ENCODE measurements around the gene MYZAP.

DNA sequence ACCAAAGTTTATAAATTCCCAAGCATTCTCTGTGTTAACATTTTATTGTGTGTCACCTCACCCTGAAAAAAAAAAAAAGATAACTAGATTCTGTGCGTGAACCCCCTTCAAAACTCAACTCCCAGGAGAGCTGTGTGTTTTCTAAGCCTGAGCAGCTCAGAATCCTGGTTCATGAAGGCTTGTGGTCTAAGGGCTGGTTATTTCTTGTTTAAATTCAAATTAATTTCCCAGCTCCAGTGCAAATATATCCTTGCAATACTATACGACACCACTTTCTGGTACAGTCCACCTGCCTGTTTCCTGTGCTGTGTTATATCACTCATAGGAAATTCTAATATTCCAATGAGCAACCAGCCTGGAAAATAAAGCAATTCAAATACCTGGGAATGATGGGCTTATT, 23.4 kb upstream of the MYZAP start:
- TF ChIP-seq ZFP30 (CRISPR knock-in tag; IDR thresholded peaks at IDR 0.05) (no peak), CSDC2 (CRISPR knock-in tag; IDR thresholded peaks at IDR 0.05) (no peak), ARNTL (CRISPR knock-in tag; IDR thresholded peaks at IDR 0.05; ENCODE audit: borderline replicate concordance, low read depth) (no peak), RARB (CRISPR knock-in tag; IDR thresholded peaks at IDR 0.05) (no peak), ESRRG (CRISPR knock-in tag; IDR thresholded peaks at IDR 0.05) (no peak), CSRNP3 (CRISPR knock-in tag; IDR thresholded peaks at IDR 0.05) (no peak), TSHZ2 (CRISPR knock-in tag; IDR thresholded peaks at IDR 0.05) (no peak), OSR1 (CRISPR knock-in tag; IDR thresholded peaks at IDR 0.05) (no peak)
- TF ChIP-seq, protein P1, sequence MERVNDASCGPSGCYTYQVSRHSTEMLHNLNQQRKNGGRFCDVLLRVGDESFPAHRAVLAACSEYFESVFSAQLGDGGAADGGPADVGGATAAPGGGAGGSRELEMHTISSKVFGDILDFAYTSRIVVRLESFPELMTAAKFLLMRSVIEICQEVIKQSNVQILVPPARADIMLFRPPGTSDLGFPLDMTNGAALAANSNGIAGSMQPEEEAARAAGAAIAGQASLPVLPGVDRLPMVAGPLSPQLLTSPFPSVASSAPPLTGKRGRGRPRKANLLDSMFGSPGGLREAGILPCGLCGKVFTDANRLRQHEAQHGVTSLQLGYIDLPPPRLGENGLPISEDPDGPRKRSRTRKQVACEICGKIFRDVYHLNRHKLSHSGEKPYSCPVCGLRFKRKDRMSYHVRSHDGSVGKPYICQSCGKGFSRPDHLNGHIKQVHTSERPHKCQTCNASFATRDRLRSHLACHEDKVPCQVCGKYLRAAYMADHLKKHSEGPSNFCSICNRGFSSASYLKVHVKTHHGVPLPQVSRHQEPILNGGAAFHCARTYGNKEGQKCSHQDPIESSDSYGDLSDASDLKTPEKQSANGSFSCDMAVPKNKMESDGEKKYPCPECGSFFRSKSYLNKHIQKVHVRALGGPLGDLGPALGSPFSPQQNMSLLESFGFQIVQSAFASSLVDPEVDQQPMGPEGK (CRISPR knock-in tag; IDR thresholded peaks at IDR 0.05; ENCODE audit: borderline replicate concordance): no peak
- TF ChIP-seq, protein P2, sequence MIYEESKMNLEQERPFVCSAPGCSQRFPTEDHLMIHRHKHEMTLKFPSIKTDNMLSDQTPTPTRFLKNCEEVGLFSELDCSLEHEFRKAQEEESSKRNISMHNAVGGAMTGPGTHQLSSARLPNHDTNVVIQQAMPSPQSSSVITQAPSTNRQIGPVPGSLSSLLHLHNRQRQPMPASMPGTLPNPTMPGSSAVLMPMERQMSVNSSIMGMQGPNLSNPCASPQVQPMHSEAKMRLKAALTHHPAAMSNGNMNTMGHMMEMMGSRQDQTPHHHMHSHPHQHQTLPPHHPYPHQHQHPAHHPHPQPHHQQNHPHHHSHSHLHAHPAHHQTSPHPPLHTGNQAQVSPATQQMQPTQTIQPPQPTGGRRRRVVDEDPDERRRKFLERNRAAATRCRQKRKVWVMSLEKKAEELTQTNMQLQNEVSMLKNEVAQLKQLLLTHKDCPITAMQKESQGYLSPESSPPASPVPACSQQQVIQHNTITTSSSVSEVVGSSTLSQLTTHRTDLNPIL (CRISPR knock-in tag; IDR thresholded peaks at IDR 0.05; ENCODE audit: low read depth): no peak

All from SK-N-SH treated with all-trans-retinoic acid at 6 μM for 48 hours (cell line).